Measurements from ENCODE around the gene KIAA1210.

KIAA1210 gene

GRCh38 chrX:119127650-119128049, at the start of gene KIAA1210:
TSS of gene KIAA1210 (minus strand) at chrX:119127812. CDS start at chrX:119123642, 4,170 bp downstream.
- DNase-seq (ENCODE audit: low read depth), result no peak

GRCh38 chrX:119177278-119177677, 49.7 kb upstream of the KIAA1210 start:
- DNase-seq (ENCODE audit: low read depth), result no peak

GRCh38 chrX:119174900-119175299, 47.3 kb upstream of the KIAA1210 start:
- DNase-seq (ENCODE audit: low read depth), result no peak

- DNase-seq (ENCODE audit: low read depth), result no peak
Measured at GRCh38 chrX:119168104-119168503, 40.5 kb upstream of the KIAA1210 start.

GRCh38 chrX:119158226-119158625, 30.6 kb upstream of the KIAA1210 start:
- DNase-seq (ENCODE audit: low read depth), result no peak

GRCh38 chrX:119156241-119156640, 28.6 kb upstream of the KIAA1210 start:
- DNase-seq (ENCODE audit: low read depth), result no peak

- DNase-seq (ENCODE audit: low read depth), result no peak
Measured at GRCh38 chrX:119155416-119156035, 27.9 kb upstream of the KIAA1210 start.

- no peak for DNase-seq (ENCODE audit: low read depth)
Measured at GRCh38 chrX:119151051-119151380, 23.4 kb upstream of the KIAA1210 start.

- no peak for DNase-seq (ENCODE audit: low read depth)
Measured at GRCh38 chrX:119150163-119151050, 22.8 kb upstream of the KIAA1210 start.

- DNase-seq (ENCODE audit: low read depth), result no peak
Measured at GRCh38 chrX:119147486-119147885, 19.9 kb upstream of the KIAA1210 start.

- no peak for DNase-seq (ENCODE audit: low read depth)
Measured at GRCh38 chrX:119145241-119145653, 17.6 kb upstream of the KIAA1210 start.

GRCh38 chrX:119134466-119134865, 6.9 kb upstream of the KIAA1210 start:
- no peak for DNase-seq (ENCODE audit: low read depth)

GRCh38 chrX:119132961-119133360, 5.3 kb upstream of the KIAA1210 start:
- DNase-seq (ENCODE audit: low read depth), result no peak

GRCh38 chrX:119132316-119132715, 4.7 kb upstream of the KIAA1210 start:
- no peak for DNase-seq (ENCODE audit: low read depth)

GRCh38 chrX:119130911-119131310, 3.3 kb upstream of the KIAA1210 start:
- DNase-seq (ENCODE audit: low read depth), result no peak

GRCh38 chrX:119121341-119121740, 6.3 kb downstream of the KIAA1210 start:
- DNase-seq (ENCODE audit: low read depth), result no peak

GRCh38 chrX:119118780-119119395, 8.7 kb downstream of the KIAA1210 start:
- peak; percentile 13 for DNase-seq (ENCODE audit: low read depth)

- DNase-seq (ENCODE audit: low read depth), result no peak
Measured at GRCh38 chrX:119107206-119107605, 20.4 kb downstream of the KIAA1210 start.

- DNase-seq (ENCODE audit: low read depth), result no peak
Measured at GRCh38 chrX:119105826-119106225, 21.8 kb downstream of the KIAA1210 start.

GRCh38 chrX:119101168-119101567, 26.4 kb downstream of the KIAA1210 start:
- DNase-seq (ENCODE audit: low read depth), result no peak

GRCh38 chrX:119095936-119096335, 31.7 kb downstream of the KIAA1210 start:
- no peak for DNase-seq (ENCODE audit: low read depth)

GRCh38 chrX:119094819-119095218, 32.8 kb downstream of the KIAA1210 start:
- DNase-seq (ENCODE audit: low read depth), result no peak
